ENCODE data around the gene KHDRBS1. TPM values are rescaled to one million over a fixed set of nuclear protein-coding genes. Genes with fewer than 3 reads are reported as not detected.
A peak's percentile ranks its signal among the peaks of the same experiment; 100 is the strongest.

KHDRBS1 gene
- total and polyA plus RNA-seq, 2 of the 13 experiments (the other 11 are each of a cell fraction or from before 2014, with no cell fraction given) = 25.1 to 39.0 TPM

GRCh38 chr1:32013386-32014198 lies at the start of gene KHDRBS1 (continued):
- no peak; the same call in 1 of the 2 replicates for TF ChIP-seq FOXO4 (CRISPR knock-in tag; conservative IDR thresholded peaks at IDR 0.05)
- TF ChIP-seq THAP8 (CRISPR knock-in tag; IDR thresholded peaks at IDR 0.05; ENCODE audit: borderline replicate concordance) = no peak
- TF ChIP-seq ZNF747 (CRISPR knock-in tag; IDR thresholded peaks at IDR 0.05; ENCODE audit: borderline replicate concordance) = peak; percentile 76
- TF ChIP-seq ZNF264 (CRISPR knock-in tag; IDR thresholded peaks at IDR 0.05) = peak; percentile 60; the same call in 1 of the 2 replicates
- TF ChIP-seq KLF13 (CRISPR knock-in tag; IDR thresholded peaks at IDR 0.05) = no peak
- TF ChIP-seq ZBTB4 (CRISPR knock-in tag; IDR thresholded peaks at IDR 0.05; ENCODE audit: borderline replicate concordance) = no peak
- TF ChIP-seq ZNF34 (CRISPR knock-in tag; IDR thresholded peaks at IDR 0.05; ENCODE audit: borderline replicate concordance) = no peak
- peak; percentile 54; the same call in 1 of the 2 replicates for TF ChIP-seq MED13 (CRISPR knock-in tag; IDR thresholded peaks at IDR 0.05)
- TF ChIP-seq DR1 (CRISPR knock-in tag; IDR thresholded peaks at IDR 0.05) = peak; percentile 47; the same call in 1 of the 2 replicates
- TF ChIP-seq RORA (CRISPR knock-in tag; IDR thresholded peaks at IDR 0.05) = no peak
- no peak for TF ChIP-seq IKZF1 (IDR thresholded peaks at IDR 0.05)
- TF ChIP-seq ZNF251 (CRISPR knock-in tag; IDR thresholded peaks at IDR 0.05) = no peak
- TF ChIP-seq STAT5B (CRISPR knock-in tag; IDR thresholded peaks at IDR 0.05) = no peak
- TF ChIP-seq THAP9 (CRISPR knock-in tag; IDR thresholded peaks at IDR 0.05; ENCODE audit: borderline replicate concordance) = peak; percentile 72; the same call in 1 of the 2 replicates
- no peak for TF ChIP-seq HBP1 (CRISPR knock-in tag; IDR thresholded peaks at IDR 0.05; ENCODE audit: low read depth)
- peak; percentile 85; the same call in 1 of the 2 replicates for TF ChIP-seq ZNF678 (CRISPR knock-in tag; IDR thresholded peaks at IDR 0.05)
- TF ChIP-seq FIP1L1 (IDR thresholded peaks at IDR 0.05; ENCODE audit: borderline replicate concordance, insufficient read depth, low read depth, low read length) = no peak
- TF ChIP-seq ZNF672 (CRISPR knock-in tag; IDR thresholded peaks at IDR 0.05) = no peak
- TF ChIP-seq SMAD9 (CRISPR knock-in tag; IDR thresholded peaks at IDR 0.05) = 0 out of 2 replicates have a peak, but pooled peaks have one; percentile 84
